ENCODE data around the gene KAT6B.

The KAT6B gene

GRCh38 chr10:75010373-75010772 lies 184.0 kb downstream of the KAT6B start:
- DNase-seq: no peak

DNA sequence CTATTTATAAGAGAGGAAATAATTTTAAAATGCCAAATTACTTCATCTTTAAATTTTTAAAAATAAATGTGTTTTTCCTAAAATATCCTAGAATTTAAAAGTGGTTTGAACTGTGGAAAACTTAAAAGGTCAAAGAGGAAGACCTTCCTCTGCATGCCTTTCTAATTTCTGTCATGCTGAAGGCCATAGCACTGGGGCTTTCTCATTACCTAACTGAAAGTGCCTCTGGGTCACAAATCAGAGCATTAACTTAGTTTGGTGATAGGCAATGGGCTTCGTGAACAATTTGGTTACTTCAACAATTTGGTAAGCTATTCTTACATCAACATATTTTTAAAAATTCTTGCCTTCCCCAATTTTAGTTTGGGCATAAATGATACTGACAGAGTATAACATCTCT lies 184.8 kb downstream of the KAT6B start:
- DNase-seq: no peak

- DNase-seq: no peak
These were observed 186.1 kb downstream of the KAT6B start for GRCh38 chr10:75012471-75012870.

GRCh38 chr10:75013007-75013406 lies 186.6 kb downstream of the KAT6B start:
- DNase-seq: no peak

DNA sequence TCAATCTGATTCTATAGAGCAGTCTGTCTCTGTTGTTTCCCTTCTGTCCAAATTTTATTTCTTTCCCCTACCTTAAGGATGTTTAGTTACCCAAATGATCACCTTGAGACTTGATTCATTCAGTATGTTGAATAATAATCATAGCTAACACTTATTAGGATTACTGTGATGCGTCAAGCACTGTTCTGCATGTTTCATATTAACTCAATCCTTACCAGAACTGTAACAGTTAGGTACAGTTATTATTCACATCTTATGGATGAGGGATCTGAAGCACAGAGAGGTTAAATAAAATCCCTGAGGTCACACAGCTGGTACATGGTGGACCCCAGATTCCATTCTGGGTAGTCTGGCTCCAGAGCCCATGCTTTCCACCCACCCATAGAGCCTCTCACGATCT lies 187.1 kb downstream of the KAT6B start:
- DNase-seq: no peak

GRCh38 chr10:75014516-75015230 lies 188.3 kb downstream of the KAT6B start:
- DNase-seq: no peak

GRCh38 chr10:75015442-75015841 lies 189.0 kb downstream of the KAT6B start:
- no peak for DNase-seq

DNA sequence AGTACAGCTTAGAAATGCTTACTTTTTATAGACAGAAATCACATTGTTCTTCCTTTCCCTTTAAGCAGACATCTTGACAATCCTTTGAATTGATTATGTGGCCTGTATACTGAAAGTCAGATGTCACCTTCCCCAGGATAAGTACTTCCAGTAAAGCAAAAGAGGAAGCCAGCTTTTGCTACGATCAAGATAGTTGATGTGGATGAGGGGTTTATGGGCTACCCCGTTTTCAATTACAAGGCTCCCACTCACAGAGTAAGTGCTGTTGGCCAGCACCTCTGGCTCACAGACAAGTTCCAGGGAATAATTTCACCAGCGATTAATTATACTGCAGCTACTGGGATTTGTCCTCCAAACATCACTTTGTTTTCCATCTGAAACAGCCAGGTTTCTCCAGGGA lies 189.9 kb downstream of the KAT6B start:
- no peak for DNase-seq

DNA sequence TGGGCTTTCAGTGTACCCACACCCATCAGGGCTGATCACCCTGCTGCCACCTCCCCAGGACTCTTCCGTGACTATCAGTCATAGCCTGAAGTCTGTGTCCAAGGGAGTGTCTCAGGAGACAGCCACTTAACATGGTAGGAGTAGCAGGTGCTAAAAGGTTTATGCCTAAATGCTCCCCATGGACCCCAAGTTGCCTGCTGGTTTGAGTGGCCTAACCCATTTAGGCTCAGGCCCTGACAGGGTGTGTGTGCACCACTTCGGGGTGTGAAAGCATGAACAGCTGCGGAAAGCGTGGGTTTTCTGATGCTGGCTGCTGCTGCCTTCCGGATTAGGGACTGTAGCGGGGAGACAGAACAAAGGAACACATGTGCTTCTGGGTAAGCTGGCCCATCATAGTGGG lies 191.9 kb downstream of the KAT6B start:
- peak in 1 of 56 donors; percentile 6 for DNase-seq

GRCh38 chr10:75018686-75019307 lies 192.4 kb downstream of the KAT6B start:
- DNase-seq: peak in 4 of 56 donors; percentile 13 to 22 (median 14)

DNA sequence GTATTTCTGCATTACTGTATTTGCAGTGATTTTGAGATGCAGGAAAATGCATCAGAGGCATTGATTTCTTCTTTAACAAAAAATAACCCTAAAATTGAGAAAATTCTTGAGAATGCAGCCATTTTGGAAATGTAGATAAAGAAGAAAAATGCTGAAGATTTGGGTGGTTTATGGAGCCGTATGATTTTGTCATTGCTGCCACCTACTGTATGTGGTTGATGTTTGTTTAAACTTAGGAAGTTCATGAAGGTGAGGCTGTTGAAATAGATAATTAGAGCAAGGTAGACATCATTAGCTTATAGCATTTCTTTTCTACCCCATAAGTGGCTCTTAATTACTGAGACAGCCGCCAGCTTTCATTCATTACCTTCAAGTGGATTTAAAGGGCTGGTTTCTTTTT lies 193.0 kb downstream of the KAT6B start:
- DNase-seq: no peak

GRCh38 chr10:75020168-75020567 lies 193.8 kb downstream of the KAT6B start:
- DNase-seq: no peak

- no peak for DNase-seq
These were observed 195.2 kb downstream of the KAT6B start for GRCh38 chr10:75021379-75022249.

GRCh38 chr10:75023074-75023473 lies 196.7 kb downstream of the KAT6B start:
- DNase-seq: no peak

GRCh38 chr10:75024971-75025523 lies 198.6 kb downstream of the KAT6B start:
- no peak for DNase-seq

- DNase-seq: no peak
These were observed 201.6 kb downstream of the KAT6B start for GRCh38 chr10:75028049-75028448.

GRCh38 chr10:75028748-75029147 lies 202.3 kb downstream of the KAT6B start:
- DNase-seq: no peak

GRCh38 chr10:75029420-75029819 lies 203.0 kb downstream of the KAT6B start:
- DNase-seq: no peak

- peak in 2 of 56 donors; percentile 6 to 10 for DNase-seq
These were observed 203.5 kb downstream of the KAT6B start for GRCh38 chr10:75029857-75030256.

DNA sequence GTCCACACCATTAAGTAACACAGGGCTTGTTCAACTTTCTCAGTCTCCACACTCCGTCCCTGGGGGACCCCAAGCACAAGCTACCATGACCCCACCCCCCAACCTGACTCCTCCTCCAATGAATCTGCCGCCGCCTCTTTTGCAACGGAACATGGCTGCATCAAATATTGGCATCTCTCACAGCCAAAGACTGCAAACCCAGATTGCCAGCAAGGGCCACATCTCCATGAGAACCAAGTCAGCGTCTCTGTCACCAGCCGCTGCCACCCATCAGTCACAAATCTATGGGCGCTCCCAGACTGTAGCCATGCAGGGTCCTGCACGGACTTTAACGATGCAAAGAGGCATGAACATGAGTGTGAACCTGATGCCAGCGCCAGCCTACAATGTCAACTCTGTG lies 204.0 kb downstream of the KAT6B start:
- no peak for DNase-seq

DNA sequence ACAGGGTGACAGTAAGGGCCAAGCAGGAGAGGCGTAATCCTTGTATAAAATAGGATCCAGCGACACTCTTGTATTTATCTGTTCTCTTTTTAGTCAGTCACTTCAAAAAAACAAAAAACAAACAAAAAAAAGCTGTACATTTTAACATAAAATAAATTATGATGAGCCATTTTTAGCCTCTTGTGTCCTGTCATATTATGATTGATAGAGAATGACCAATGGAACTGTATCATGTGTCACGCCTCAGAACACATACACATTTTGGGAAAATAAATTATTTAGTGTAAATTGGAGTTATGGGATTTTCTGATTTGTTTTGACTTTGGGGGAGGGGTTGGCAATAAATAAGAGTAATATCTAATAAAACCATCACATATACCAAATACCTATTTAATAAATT lies 205.7 kb downstream of the KAT6B start:
- DNase-seq: no peak

DNA sequence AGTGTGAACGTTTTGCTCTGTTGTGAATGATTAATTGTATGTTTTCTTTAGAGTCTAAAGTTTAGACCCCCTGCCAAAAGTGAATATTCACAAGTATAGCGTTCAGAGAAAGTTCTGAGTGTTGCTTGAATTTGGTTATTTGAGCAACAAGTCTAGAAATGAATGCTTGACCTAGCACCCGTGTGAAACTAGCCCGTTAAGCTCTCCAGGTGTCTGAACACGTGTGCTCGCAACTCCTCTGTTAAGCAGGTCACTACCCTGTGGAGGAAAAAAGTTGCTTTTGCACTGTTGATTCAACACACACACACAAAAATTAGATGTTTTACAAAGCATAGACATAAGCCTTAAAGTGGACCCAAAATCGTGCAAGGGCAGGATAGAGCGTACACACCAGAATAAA lies 206.4 kb downstream of the KAT6B start:
- DNase-seq: no peak

Data from nucleus accumbens (tissue), 56 donors.